Measurements from ENCODE around the gene CTNND2.

CTNND2 gene

DNA sequence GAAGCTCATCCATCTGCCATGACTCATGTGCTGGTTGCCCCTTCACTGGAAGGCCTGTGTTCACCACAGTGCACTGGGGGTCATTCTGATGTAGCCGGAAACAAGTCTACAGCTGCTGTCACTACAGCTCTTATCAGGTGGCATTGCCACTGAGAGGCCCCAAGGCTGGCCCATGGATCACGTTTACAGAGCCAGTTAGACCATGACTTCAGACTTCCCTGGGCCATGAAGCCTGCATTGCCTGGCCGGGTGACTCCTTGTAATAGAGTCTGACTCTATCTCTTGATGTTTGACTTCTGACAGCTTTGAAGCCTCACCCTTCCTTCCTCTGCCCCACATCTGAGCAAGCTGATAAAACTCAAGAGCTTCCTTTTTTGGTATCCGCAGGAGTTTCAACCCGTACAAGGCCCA, 669.7 kb downstream of the CTNND2 start:
- no peak overlapping the region for H3K27ac ChIP-seq (ENCODE audit: extremely low read depth, low read depth, low read length)
- CTCF ChIA-PET: no interaction called here
- TF ChIP-seq ZNF404 (tag by site-specific recombination; IDR thresholded peaks at IDR 0.05) (no peak), KLF8 (tag by site-specific recombination; IDR thresholded peaks at IDR 0.05) (no peak), KLF1 (tag by site-specific recombination; IDR thresholded peaks at IDR 0.05) (no peak), ZNF132 (tag by site-specific recombination; IDR thresholded peaks at IDR 0.05; ENCODE audit: borderline replicate concordance) (no peak), ZNF621 (tag by site-specific recombination; IDR thresholded peaks at IDR 0.05) (no peak), ZNF221 (tag by site-specific recombination; IDR thresholded peaks at IDR 0.05; ENCODE audit: borderline replicate concordance) (no peak)
- TF ChIP-seq, protein P1, sequence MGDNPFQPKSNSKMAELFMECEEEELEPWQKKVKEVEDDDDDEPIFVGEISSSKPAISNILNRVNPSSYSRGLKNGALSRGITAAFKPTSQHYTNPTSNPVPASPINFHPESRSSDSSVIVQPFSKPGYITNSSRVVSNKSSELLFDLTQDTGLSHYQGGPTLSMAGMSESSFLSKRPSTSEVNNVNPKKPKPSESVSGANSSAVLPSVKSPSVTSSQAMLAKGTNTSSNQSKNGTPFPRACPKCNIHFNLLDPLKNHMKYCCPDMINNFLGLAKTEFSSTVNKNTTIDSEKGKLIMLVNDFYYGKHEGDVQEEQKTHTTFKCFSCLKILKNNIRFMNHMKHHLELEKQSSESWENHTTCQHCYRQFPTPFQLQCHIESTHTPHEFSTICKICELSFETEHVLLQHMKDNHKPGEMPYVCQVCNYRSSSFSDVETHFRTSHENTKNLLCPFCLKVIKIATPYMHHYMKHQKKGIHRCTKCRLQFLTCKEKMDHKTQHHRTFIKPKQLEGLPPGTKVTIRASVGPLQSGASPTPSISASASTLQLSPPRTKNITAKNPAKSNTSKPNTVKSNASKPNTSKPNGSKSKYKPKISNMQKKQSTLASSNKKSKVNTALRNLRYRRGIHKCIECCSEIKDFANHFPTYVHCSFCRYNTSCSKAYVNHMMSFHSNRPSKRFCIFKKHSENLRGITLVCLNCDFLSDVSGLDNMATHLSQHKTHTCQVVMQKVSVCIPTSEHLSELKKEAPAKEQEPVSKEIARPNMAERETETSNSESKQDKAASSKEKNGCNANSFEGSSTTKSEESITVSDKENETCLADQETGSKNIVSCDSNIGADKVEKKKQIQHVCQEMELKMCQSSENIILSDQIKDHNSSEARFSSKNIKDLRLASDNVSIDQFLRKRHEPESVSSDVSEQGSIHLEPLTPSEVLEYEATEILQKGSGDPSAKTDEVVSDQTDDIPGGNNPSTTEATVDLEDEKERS (tag by site-specific recombination; IDR thresholded peaks at IDR 0.05): no peak

GRCh38 chr5:11230890-11231289, 673.4 kb downstream of the CTNND2 start:
- no peak overlapping the region for H3K27ac ChIP-seq (ENCODE audit: extremely low read depth, low read depth, low read length)
- H3K4me1 ChIP-seq (ENCODE audit: control insufficient read depth, insufficient read depth, low read length): no peaks in the 10 kb centered on the region
- no peaks in the 10 kb centered on the region for H3K9me3 ChIP-seq (ENCODE audit: control insufficient read depth, insufficient read depth, low read depth, low read length)
- H3K36me3 ChIP-seq (ENCODE audit: control insufficient read depth in 2 of 2, insufficient read depth in 1 of 2, low read length in 2 of 2): no peaks in the 10 kb centered on the region
- TF ChIP-seq, protein P2, sequence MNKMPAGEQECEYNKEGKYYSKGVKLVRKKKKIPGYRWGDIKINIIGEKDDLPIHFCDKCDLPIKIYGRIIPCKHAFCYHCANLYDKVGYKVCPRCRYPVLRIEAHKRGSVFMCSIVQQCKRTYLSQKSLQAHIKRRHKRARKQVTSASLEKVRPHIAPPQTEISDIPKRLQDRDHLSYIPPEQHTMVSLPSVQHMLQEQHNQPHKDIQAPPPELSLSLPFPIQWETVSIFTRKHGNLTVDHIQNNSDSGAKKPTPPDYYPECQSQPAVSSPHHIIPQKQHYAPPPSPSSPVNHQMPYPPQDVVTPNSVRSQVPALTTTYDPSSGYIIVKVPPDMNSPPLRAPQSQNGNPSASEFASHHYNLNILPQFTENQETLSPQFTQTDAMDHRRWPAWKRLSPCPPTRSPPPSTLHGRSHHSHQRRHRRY (tag by site-specific recombination; IDR thresholded peaks at IDR 0.05): no peak
- TF ChIP-seq ZXDB (tag by site-specific recombination; IDR thresholded peaks at IDR 0.05) (no peak), ZNF707 (tag by site-specific recombination; IDR thresholded peaks at IDR 0.05) (peak; percentile 43; the same call in 1 of the 2 replicates)
- ChIA-PET CTCF (no interaction called here), POLR2A (no interaction called here)
- no peak overlapping the region for H3K4me3 ChIP-seq (ENCODE audit: low read depth, low read length)

More for the DNA sequence above, 669.7 kb downstream of the CTNND2 start:
- Histone ChIP-seq H3K4me1 (ENCODE audit: control insufficient read depth, insufficient read depth, low read length) (no peaks in the 10 kb centered on the region), H3K9me3 (ENCODE audit: control insufficient read depth, insufficient read depth, low read depth, low read length) (no peaks in the 10 kb centered on the region), H3K36me3 (ENCODE audit: control insufficient read depth in 2 of 2, insufficient read depth in 1 of 2, low read length in 2 of 2) (no peaks in the 10 kb centered on the region), H3K4me3 (ENCODE audit: low read depth, low read length) (no peak overlapping the region)
- POLR2A ChIA-PET: no interaction called here

DNA sequence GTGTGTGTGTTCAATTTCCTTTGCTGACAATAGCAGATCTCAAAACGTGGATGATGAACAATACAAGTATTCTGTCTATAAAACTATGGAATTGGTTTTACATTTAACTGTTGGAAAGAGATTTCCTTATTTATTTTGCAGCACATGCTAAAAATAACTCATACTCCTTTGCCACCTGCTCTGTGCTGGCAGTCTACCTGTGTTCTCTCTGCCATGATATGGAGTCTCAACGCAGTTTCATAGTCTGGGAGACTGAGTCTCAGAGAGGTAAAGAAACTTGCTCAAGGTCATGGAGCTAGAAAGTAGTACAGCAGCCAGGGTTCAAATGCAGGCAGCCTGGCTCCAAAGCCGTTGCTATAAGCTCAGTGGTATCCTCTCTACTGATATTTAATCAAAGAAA, 677.2 kb downstream of the CTNND2 start:
- ChIA-PET CTCF (no interaction called here), POLR2A (no interaction called here)
- Histone ChIP-seq H3K4me1 (ENCODE audit: control insufficient read depth, insufficient read depth, low read length) (no peaks in the 10 kb centered on the region), H3K4me3 (ENCODE audit: low read depth, low read length) (no peak overlapping the region), H3K36me3 (ENCODE audit: control insufficient read depth in 2 of 2, insufficient read depth in 1 of 2, low read length in 2 of 2) (no peaks in the 10 kb centered on the region), H3K27ac (ENCODE audit: extremely low read depth, low read depth, low read length) (no peak overlapping the region), H3K9me3 (ENCODE audit: control insufficient read depth, insufficient read depth, low read depth, low read length) (no peaks in the 10 kb centered on the region)
- TF ChIP-seq ZNF292 (tag by site-specific recombination; IDR thresholded peaks at IDR 0.05; ENCODE audit: borderline replicate concordance, low read depth) (no peak), ZNF248 (tag by site-specific recombination; IDR thresholded peaks at IDR 0.05) (no peak), ZNF596 (tag by site-specific recombination; IDR thresholded peaks at IDR 0.05) (no peak), FEZF1 (tag by site-specific recombination; IDR thresholded peaks at IDR 0.05) (no peak), ZNF174 (tag by site-specific recombination; IDR thresholded peaks at IDR 0.05) (no peak), ZNF585B (tag by site-specific recombination; IDR thresholded peaks at IDR 0.05) (no peak), ZNF530 (tag by site-specific recombination; IDR thresholded peaks at IDR 0.05; ENCODE audit: low read depth) (no peak), ZNF777 (tag by site-specific recombination; IDR thresholded peaks at IDR 0.05; ENCODE audit: borderline replicate concordance) (no peak), TCF7L2 (IDR thresholded peaks at IDR 0.05; ENCODE audit: borderline replicate concordance, low read depth, low read length) (no peak)
- TF ChIP-seq, protein P2 (tag by site-specific recombination; IDR thresholded peaks at IDR 0.05): no peak
